SKM-1 (cell line): ENCODE measurements around the gene MGAM2.
"Not testable (repeated sequence)": the region's sequence is repeated elsewhere in the genome, so short reads cannot be mapped to it uniquely, and the experiment has no call there.

ENCODE experiments used
- DNase-seq: peaks from one replicate; lab custom pipeline; 2025; ENCODE audit not compliant: unreplicated experiment; lab: John Stamatoyannopoulos, UW

Gene MGAM2

GRCh38 chr7:142111499-142111898 is at the start of gene MGAM2:
Gene MGAM2, plus strand, starts transcription at chr7:142111718. Its CDS starts 5,156 bp downstream, at chr7:142116874.
- DNase-seq = no peak

- DNase-seq = no peak
These were observed 47.7 kb upstream of the MGAM2 start for GRCh38 chr7:142063551-142064442.

- DNase-seq = no peak
These were observed 45.0 kb upstream of the MGAM2 start for GRCh38 chr7:142066536-142066935.

GRCh38 chr7:142077762-142078161 is 33.8 kb upstream of the MGAM2 start:
- DNase-seq = no peak

- DNase-seq = no peak
These were observed 27.9 kb upstream of the MGAM2 start for GRCh38 chr7:142083605-142084004.

GRCh38 chr7:142085428-142085827 is 26.1 kb upstream of the MGAM2 start:
- DNase-seq = no peak

GRCh38 chr7:142088022-142088714 is 23.4 kb upstream of the MGAM2 start:
- no peak for DNase-seq

GRCh38 chr7:142089035-142089434 is 22.5 kb upstream of the MGAM2 start:
- DNase-seq = no peak

GRCh38 chr7:142091961-142092360 is 19.6 kb upstream of the MGAM2 start:
- DNase-seq = no peak

- DNase-seq = no peak
These were observed 16.7 kb upstream of the MGAM2 start for GRCh38 chr7:142094861-142095260.

- no peak for DNase-seq
These were observed 13.9 kb upstream of the MGAM2 start for GRCh38 chr7:142097571-142097970.

- peak; percentile 18 for DNase-seq
These were observed 13.5 kb upstream of the MGAM2 start for GRCh38 chr7:142098004-142098403.

GRCh38 chr7:142099347-142099746 is 12.2 kb upstream of the MGAM2 start:
- not testable (repeated sequence) for DNase-seq

- no peak for DNase-seq
These were observed 10.9 kb upstream of the MGAM2 start for GRCh38 chr7:142100634-142101033.

GRCh38 chr7:142101794-142102193 is 9.7 kb upstream of the MGAM2 start:
- DNase-seq = not testable (repeated sequence)

GRCh38 chr7:142104550-142105527 is 6.7 kb upstream of the MGAM2 start:
- DNase-seq = peak; percentile 86

- DNase-seq = no peak
These were observed 2.6 kb upstream of the MGAM2 start for GRCh38 chr7:142108728-142109505.

- no peak for DNase-seq
These were observed 1.4 kb upstream of the MGAM2 start for GRCh38 chr7:142110098-142110497.

- DNase-seq = no peak
These were observed 880 bp upstream of the MGAM2 start for GRCh38 chr7:142110638-142111037.

GRCh38 chr7:142112086-142112485 is 568 bp downstream of the MGAM2 start:
- DNase-seq = no peak
